Progenitor cell of endocrine pancreas (in vitro differentiated cells): Measurements from ENCODE around the gene PRR22. TPM values are rescaled to one million over a fixed set of nuclear protein-coding genes. Genes with fewer than 3 reads are reported as not detected.

Source experiments
- DNase-seq: peaks from one replicate; pipeline ENCODE4 v3.0.0; 2021; ENCODE audit warnings: low spot score; ENCODE audit not compliant: unreplicated experiment
- H3K27ac Mint-ChIP-seq: 2 replicates; pipeline ENCODE4 v1.8.0; 2021; ENCODE audit warnings: mild to moderate bottlenecking, moderate library complexity, mixed read lengths
- H3K27me3 Mint-ChIP-seq: 2 replicates; pipeline ENCODE4 v1.8.0; 2021; ENCODE audit warnings: mixed read lengths
- H3K36me3 Mint-ChIP-seq: 2 replicates; pipeline ENCODE4 v1.8.0; 2022; ENCODE audit warnings: mixed read lengths; ENCODE audit not compliant: insufficient read depth
- H3K4me1 Mint-ChIP-seq: 2 replicates; pipeline ENCODE4 v1.8.0; 2021; ENCODE audit warnings: low read depth, mixed read lengths
- H3K4me3 Mint-ChIP-seq: 2 replicates; pipeline ENCODE4 v1.8.0; 2021; ENCODE audit warnings: low read depth, mild to moderate bottlenecking, moderate library complexity, mixed read lengths
- H3K9me3 Mint-ChIP-seq: 2 replicates; pipeline ENCODE4 v1.8.0; 2021; ENCODE audit warnings: low read depth, mixed read lengths
- long read RNA-seq: library from polyadenylated mRNA; unstranded; transcript quantifications from one replicate; pipeline ENCODE4 v2.0.0, GENCODE V29; 2020
- total RNA-seq: library from RNA; stranded (reverse); gene quantifications from 2 replicates; pipeline ENCODE4 v1.2.1, GENCODE V29; 2021
- TF ChIP-seq, protein P1 (sequence below): fragments of 200-600 bp; sonication (generic); IDR thresholded peaks from one replicate; pipeline ENCODE4 v1.5.0; 2021; ENCODE audit warnings: antibody characterized with exemption, mild to moderate bottlenecking; ENCODE audit not compliant: unreplicated experiment

PRR22 gene
- total RNA-seq: 5.8 and 5.9 TPM in 2 replicates
- long read RNA-seq: 0 reads

DNA sequence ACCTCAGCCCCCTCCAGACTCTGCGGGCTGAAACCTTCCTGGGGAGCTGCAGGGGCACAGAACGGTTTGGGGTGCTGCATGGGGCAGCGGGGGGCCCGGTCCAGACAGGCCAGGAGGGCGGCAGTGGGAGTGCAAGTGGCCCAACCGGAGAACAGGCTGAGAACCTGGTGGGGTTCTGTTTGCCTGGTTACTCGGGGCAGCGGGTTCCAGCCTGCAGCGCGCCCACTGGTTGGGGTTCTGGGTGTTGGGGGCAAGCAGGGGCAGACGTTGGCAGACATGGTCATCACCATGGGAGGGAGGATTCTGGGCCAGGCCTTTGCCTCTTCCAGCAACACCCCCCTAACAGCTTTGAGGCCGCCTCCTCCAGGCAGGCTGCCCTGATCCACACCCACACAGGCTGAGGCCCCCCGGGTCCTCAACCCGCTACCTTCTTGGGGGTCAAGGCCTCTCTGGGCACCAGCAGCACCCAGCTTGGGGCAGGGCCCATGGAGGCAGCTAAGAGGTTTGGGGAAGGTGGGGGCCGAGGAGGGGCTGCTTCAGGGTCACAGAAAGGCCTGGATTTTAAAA lies at the start of gene PRR22:
TSS of gene PRR22 (minus strand) at position 166 of the 567 bp plus-strand sequence. CDS start at position 80, 86 bp downstream.
- no peak for DNase-seq
- Mint-ChIP-seq H3K4me1 (no peaks in the 10 kb centered on the region), H3K27ac (no peak within 1 kb of the TSS), H3K27me3 (no peaks in the 10 kb centered on the region), H3K36me3 (peaks cover 12% of the 10 kb centered on the region), H3K9me3 (no peaks in the 10 kb centered on the region), H3K4me3 (no peak within 1 kb of the TSS)
- TF ChIP-seq, protein P1, sequence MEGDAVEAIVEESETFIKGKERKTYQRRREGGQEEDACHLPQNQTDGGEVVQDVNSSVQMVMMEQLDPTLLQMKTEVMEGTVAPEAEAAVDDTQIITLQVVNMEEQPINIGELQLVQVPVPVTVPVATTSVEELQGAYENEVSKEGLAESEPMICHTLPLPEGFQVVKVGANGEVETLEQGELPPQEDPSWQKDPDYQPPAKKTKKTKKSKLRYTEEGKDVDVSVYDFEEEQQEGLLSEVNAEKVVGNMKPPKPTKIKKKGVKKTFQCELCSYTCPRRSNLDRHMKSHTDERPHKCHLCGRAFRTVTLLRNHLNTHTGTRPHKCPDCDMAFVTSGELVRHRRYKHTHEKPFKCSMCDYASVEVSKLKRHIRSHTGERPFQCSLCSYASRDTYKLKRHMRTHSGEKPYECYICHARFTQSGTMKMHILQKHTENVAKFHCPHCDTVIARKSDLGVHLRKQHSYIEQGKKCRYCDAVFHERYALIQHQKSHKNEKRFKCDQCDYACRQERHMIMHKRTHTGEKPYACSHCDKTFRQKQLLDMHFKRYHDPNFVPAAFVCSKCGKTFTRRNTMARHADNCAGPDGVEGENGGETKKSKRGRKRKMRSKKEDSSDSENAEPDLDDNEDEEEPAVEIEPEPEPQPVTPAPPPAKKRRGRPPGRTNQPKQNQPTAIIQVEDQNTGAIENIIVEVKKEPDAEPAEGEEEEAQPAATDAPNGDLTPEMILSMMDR: no peak

DNA sequence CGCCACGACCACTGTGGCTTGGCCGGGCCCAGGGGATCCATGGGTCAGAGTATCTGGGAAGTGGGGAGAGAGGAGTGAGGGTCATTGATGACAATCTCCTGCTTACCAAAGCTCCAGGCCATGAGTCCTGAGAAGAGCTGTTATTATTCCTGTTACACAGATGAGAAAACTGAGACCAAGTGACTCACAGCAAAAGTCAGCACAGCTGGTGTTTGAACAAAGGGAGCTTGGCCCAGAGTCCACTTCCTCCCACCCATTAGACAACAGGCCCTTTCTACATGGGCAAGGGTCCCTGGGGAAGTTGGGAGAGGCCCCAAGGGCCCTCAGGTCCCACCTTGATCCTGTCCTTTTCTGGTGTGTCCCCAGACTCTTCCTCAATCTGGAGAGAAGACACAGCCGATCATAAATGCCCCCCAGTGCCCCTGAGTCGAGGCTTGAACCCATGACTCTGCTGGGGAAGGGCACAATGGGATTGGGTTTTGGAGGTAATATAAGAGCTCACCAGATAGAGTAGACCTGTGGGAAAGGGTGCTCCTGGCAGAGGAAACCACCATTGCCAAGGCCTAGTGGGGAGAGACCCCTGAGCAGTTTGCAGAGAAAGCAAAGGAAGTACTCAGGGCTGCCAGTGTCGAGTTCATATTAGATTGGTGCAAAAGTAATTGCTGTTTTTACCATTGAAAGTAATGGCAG lies 48.1 kb upstream of the PRR22 start:
- no peaks in the 10 kb centered on the region for H3K36me3 Mint-ChIP-seq
- H3K4me1 Mint-ChIP-seq: peaks cover 1% of the 10 kb centered on the region
- DNase-seq: no peak
- H3K4me3 Mint-ChIP-seq: no peak overlapping the region
- H3K9me3 Mint-ChIP-seq: no peaks in the 10 kb centered on the region
- TF ChIP-seq, protein P1: no peak
- H3K27ac Mint-ChIP-seq: peak overlapping the region; percentile 30
- peaks cover 20% of the 10 kb centered on the region for H3K27me3 Mint-ChIP-seq

DNA sequence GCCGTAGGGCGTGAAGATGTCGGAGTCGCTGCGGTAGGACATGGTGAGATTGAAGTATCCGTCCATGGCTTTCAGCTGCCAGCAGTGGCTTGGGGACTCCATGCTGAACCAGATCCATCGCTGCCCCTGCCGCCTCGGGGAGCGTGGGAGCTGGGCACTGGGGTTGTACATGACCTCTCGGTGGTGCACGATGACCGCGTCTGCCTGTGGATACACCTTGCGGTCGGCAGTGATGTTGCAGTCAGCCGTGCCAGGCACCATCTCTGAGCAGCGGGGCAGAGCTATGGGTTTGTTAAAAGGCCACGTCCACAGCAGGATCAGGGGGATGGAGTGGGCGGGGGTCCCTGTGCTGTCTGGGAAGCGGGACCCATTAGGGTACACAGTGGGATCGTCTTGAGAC lies 47.5 kb upstream of the PRR22 start:
- Mint-ChIP-seq H3K36me3 (no peaks in the 10 kb centered on the region), H3K27me3 (peaks cover 20% of the 10 kb centered on the region), H3K9me3 (no peaks in the 10 kb centered on the region), H3K4me3 (no peak overlapping the region), H3K4me1 (peaks cover 1% of the 10 kb centered on the region), H3K27ac (peak overlapping the region; percentile 30)
- TF ChIP-seq, protein P1: no peak
- DNase-seq: no peak

DNA sequence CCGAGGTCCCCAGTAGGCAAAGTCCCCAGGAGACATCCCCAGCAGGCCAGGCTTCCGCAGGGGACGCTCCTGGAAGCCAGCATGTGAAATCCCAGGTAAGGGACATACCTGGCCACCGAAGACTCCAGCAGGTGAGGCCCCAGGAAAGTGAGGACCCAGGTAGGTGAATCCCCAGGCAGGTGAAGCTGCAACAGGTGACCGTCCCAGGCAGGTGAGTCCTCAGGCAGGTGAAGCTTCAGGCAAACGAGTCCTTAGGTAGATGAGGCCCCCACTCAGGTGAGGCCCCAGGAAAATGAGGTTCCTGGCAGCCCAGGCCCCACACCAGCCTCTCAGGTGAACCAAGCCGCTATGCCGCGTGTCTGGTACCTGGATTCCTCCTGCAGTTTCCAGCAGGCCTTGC lies 46.6 kb upstream of the PRR22 start:
- H3K27ac Mint-ChIP-seq: no peak overlapping the region
- H3K36me3 Mint-ChIP-seq: no peaks in the 10 kb centered on the region

DNA sequence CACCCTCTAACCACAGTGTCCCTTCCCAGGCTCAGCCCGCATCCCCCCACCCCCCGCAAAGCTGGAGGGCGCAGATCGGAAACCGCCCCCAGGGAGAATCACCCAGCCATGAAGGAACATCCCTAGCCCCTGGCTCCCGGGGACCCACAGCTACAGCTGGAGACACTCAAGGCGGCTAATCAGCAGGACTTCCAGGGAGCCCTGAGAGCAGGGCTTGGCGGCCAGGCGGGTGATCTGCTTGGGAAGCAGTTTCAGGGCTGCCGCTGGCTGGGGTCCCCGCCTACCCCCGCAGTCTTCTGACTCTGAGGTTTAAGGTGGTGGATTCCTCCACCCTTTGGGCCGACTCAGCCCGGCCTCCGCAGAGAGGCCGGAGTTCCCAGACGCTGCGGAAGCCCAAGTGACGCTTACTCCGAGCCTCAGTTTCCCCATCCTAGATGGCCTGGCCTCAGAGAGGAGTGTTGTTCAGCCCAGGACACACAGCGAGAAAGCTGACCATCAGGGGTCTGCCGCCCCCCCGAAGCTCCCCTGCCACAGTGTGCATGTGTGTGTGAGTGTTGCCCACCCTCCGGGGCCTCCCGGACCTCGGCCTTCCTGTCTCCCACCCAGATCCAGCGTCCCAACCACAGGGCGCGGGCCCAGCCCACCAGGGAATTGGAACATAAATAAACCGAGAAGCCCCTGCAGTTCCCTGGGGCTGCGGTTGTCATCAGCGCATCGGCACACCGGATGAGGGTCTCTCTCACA lies 45.2 kb upstream of the PRR22 start:
- H3K27me3 Mint-ChIP-seq: peaks cover 13% of the 10 kb centered on the region
- TF ChIP-seq, protein P1: no peak
- H3K27ac Mint-ChIP-seq: peak overlapping the region; percentile 86
- H3K4me1 Mint-ChIP-seq: peaks cover 1% of the 10 kb centered on the region
- no peaks in the 10 kb centered on the region for H3K36me3 Mint-ChIP-seq
- no peak for DNase-seq
- H3K4me3 Mint-ChIP-seq: no peak overlapping the region
- no peaks in the 10 kb centered on the region for H3K9me3 Mint-ChIP-seq

More for the DNA sequence above, 46.6 kb upstream of the PRR22 start:
- no peak overlapping the region for H3K4me3 Mint-ChIP-seq
- no peak for DNase-seq
- TF ChIP-seq, protein P1: no peak
- H3K9me3 Mint-ChIP-seq: no peaks in the 10 kb centered on the region
- H3K4me1 Mint-ChIP-seq: peaks cover 1% of the 10 kb centered on the region
- peaks cover 20% of the 10 kb centered on the region for H3K27me3 Mint-ChIP-seq
